Colonic mucosa (tissue), 4 donors: Measurements from ENCODE around the gene TRPC3. TPM values are rescaled to one million over a fixed set of nuclear protein-coding genes. Genes with fewer than 3 reads are reported as not detected.

Source experiments
- DNase-seq: peaks from one replicate; pipeline ENCODE4 v3.0.0-alpha.2; 2020
- H3K27ac ChIP-seq: fragments of 200-600 bp; one replicate; pipeline ENCODE4 v1.8.0; 2021
- H3K27me3 ChIP-seq: fragments of 200-600 bp; one replicate; pipeline ENCODE4 v1.8.0; 2021
- H3K36me3 ChIP-seq: fragments of 200-600 bp; one replicate; pipeline ENCODE4 v1.8.0; 2021
- H3K4me1 ChIP-seq: fragments of 200-600 bp; one replicate; pipeline ENCODE4 v1.8.0; 2021; ENCODE audit warnings: mild to moderate bottlenecking
- H3K4me3 ChIP-seq: fragments of 200-600 bp; one replicate; pipeline ENCODE4 v1.8.0; 2021
- H3K9ac ChIP-seq, 2 donors: one replicate each; pipeline ENCODE4 v1.7.0; 2013; ENCODE audit warnings: control low read depth in 2 of 2, low read depth in 2 of 2, low read length in 2 of 2
- H3K9me3 ChIP-seq: fragments of 200-600 bp; one replicate; pipeline ENCODE4 v1.8.0; 2021
- intact Hi-C: fragments of 100-400 bp; cut with DNase I; formaldehyde crosslinking; loops from one replicate; pipeline ENCODE4 v1.14.1; 2022
- total RNA-seq, 2 donors: library from RNA; stranded (reverse); fragmentation: NEBNext Ultra II Directional in 1 of 2; extraction: Animal tissue kit (Norgen Biotek cat#: 25700) in 1 of 2; gene quantifications; one replicate each; pipeline ENCODE4 v1.2.1, GENCODE V29; 2021
- TF ChIP-seq, protein P1 (sequence below): fragments of 200-600 bp; IDR thresholded peaks from one replicate; pipeline ENCODE4 v1.8.0; 2022; ENCODE audit warnings: antibody characterized with exemption, mild to moderate bottlenecking
- donor health status: healthy.
- donor health status: DM: no; HTN: no; CAD: no.
- donor health status: DM: no; HTN: no; CAD: no.

TRPC3 gene
- total RNA-seq, 2 donors from 2014 or later: 0.15 TPM; not detected in 1

- Histone ChIP-seq H3K36me3 (no peaks in the 10 kb centered on the region), H3K27me3 (no peaks in the 10 kb centered on the region), H3K27ac (no peak overlapping the region), H3K4me1 (no peaks in the 10 kb centered on the region), H3K4me3 (no peak overlapping the region), H3K9ac (no peak overlapping the region), H3K9me3 (no peaks in the 10 kb centered on the region)
- intact Hi-C loops: no loop called here
- DNase-seq: no peak
- TF ChIP-seq, protein P1, sequence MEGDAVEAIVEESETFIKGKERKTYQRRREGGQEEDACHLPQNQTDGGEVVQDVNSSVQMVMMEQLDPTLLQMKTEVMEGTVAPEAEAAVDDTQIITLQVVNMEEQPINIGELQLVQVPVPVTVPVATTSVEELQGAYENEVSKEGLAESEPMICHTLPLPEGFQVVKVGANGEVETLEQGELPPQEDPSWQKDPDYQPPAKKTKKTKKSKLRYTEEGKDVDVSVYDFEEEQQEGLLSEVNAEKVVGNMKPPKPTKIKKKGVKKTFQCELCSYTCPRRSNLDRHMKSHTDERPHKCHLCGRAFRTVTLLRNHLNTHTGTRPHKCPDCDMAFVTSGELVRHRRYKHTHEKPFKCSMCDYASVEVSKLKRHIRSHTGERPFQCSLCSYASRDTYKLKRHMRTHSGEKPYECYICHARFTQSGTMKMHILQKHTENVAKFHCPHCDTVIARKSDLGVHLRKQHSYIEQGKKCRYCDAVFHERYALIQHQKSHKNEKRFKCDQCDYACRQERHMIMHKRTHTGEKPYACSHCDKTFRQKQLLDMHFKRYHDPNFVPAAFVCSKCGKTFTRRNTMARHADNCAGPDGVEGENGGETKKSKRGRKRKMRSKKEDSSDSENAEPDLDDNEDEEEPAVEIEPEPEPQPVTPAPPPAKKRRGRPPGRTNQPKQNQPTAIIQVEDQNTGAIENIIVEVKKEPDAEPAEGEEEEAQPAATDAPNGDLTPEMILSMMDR: no peak
These were observed 13.4 kb downstream of the TRPC3 start for GRCh38 chr4:121938282-121939092.

- H3K4me3 ChIP-seq: no peak overlapping the region
- H3K36me3 ChIP-seq: no peaks in the 10 kb centered on the region
- no peak overlapping the region for H3K9ac ChIP-seq
- no peak overlapping the region for H3K27ac ChIP-seq
- H3K27me3 ChIP-seq: no peaks in the 10 kb centered on the region
- no peaks in the 10 kb centered on the region for H3K9me3 ChIP-seq
- intact Hi-C loops: no loop called here
- TF ChIP-seq, protein P1: no peak
- DNase-seq: no peak
- H3K4me1 ChIP-seq: no peaks in the 10 kb centered on the region
These were observed 15.8 kb downstream of the TRPC3 start for GRCh38 chr4:121936101-121936500.

- Histone ChIP-seq H3K4me1 (no peaks in the 10 kb centered on the region), H3K9ac (no peak overlapping the region), H3K4me3 (no peak overlapping the region), H3K27me3 (no peaks in the 10 kb centered on the region), H3K36me3 (no peaks in the 10 kb centered on the region), H3K9me3 (no peaks in the 10 kb centered on the region), H3K27ac (no peak overlapping the region)
- intact Hi-C loops: no loop called here
- TF ChIP-seq, protein P1: no peak
- no peak for DNase-seq
These were observed 17.2 kb downstream of the TRPC3 start for GRCh38 chr4:121934635-121935034.

DNA sequence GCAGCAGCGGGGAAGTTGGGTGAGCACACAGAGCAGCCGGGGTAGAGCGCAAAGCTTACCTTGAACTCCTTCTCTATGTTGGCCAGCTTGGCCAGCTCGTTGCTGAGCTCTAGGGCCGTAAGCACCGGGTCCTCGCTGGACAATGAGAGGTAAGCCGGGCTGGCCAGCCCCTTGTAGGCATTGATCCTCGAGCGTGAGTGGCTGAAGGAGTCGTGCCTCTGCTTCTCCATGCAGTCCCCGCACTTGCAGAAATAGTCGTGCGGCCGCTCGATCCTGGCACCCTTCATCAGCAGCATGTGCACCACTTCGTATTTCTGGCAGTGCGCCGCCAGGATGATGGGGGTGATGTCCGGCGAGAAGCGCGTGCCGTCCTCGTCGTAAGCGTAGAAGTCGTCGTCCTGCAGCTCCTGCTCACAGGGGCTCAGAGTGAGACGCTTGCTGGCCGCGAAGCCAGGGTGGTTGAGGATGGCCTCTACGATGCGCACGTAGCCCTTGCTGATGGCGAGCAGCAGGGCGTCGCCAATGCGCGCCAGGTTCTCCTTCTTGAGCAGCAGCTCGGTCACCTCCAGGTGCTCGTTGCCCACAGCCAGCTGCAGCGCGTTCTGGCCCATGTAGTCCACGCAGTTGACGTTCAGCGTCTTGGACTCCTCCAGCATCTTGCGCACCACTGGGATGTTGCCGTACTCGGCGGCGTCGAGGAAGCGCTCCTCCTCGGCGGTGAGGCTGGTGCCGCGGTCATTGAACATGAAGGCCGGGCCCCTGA is 19.5 kb downstream of the TRPC3 start:
- H3K9me3 ChIP-seq: no peaks in the 10 kb centered on the region
- no peak overlapping the region for H3K9ac ChIP-seq
- DNase-seq: no peak
- H3K27me3 ChIP-seq: no peaks in the 10 kb centered on the region
- no peak overlapping the region for H3K4me3 ChIP-seq
- H3K4me1 ChIP-seq: no peaks in the 10 kb centered on the region
- no peak overlapping the region for H3K27ac ChIP-seq
- intact Hi-C loops: no loop called here
- no peaks in the 10 kb centered on the region for H3K36me3 ChIP-seq
- TF ChIP-seq, protein P1: no peak

GRCh38 chr4:121930304-121930703 is 21.6 kb downstream of the TRPC3 start:
- TF ChIP-seq, protein P1: no peak
- intact Hi-C loops: no loop called here
- Histone ChIP-seq H3K9ac (no peak overlapping the region), H3K4me3 (no peak overlapping the region), H3K27ac (no peak overlapping the region), H3K27me3 (no peaks in the 10 kb centered on the region), H3K9me3 (no peaks in the 10 kb centered on the region), H3K36me3 (no peaks in the 10 kb centered on the region), H3K4me1 (no peaks in the 10 kb centered on the region)
- no peak for DNase-seq
